ENCODE measurements around the gene HBS1L.

The HBS1L gene

GRCh38 chr6:134983823-134984222, 70.8 kb downstream of the HBS1L start:
- H3K27ac ChIP-seq (ENCODE audit: extremely low read depth, low read depth, low read length) = no peak overlapping the region
- POLR2A ChIA-PET = no interaction called here
- peaks cover 16 to 57% of the 10 kb centered on the region in 2 experiments for H3K36me3 ChIP-seq (ENCODE audit: control insufficient read depth in 2 of 2, insufficient read depth in 1 of 2, low read length in 2 of 2)
- no peak overlapping the region for H3K4me3 ChIP-seq (ENCODE audit: low read depth, low read length)
- CTCF ChIA-PET = no interaction called here
- H3K9me3 ChIP-seq (ENCODE audit: control insufficient read depth, insufficient read depth, low read depth, low read length) = no peaks in the 10 kb centered on the region
- TF ChIP-seq MZF1 (tag by site-specific recombination; IDR thresholded peaks at IDR 0.05; ENCODE audit: borderline replicate concordance) (no peak), ZNF518A (tag by site-specific recombination; conservative IDR thresholded peaks at IDR 0.05; ENCODE audit: low read depth) (no peak), ZNF660 (tag by site-specific recombination; IDR thresholded peaks at IDR 0.05) (no peak), ZNF169 (tag by site-specific recombination; IDR thresholded peaks at IDR 0.05) (no peak), ZNF791 (tag by site-specific recombination; IDR thresholded peaks at IDR 0.05) (no peak), ZNF157 (tag by site-specific recombination; IDR thresholded peaks at IDR 0.05) (no peak), ZNF184 (tag by site-specific recombination; IDR thresholded peaks at IDR 0.05) (no peak), ZNF112 (tag by site-specific recombination; IDR thresholded peaks at IDR 0.05) (no peak), ZNF600 (tag by site-specific recombination; IDR thresholded peaks at IDR 0.05) (no peak), ZBTB21 (tag by site-specific recombination; IDR thresholded peaks at IDR 0.05) (no peak), ZNF341 (tag by site-specific recombination; IDR thresholded peaks at IDR 0.05; ENCODE audit: low read depth) (no peak), ZNF280D (tag by site-specific recombination; IDR thresholded peaks at IDR 0.05) (no peak)
- no peaks in the 10 kb centered on the region for H3K4me1 ChIP-seq (ENCODE audit: control insufficient read depth, insufficient read depth, low read length)

- ChIA-PET POLR2A (no interaction called here), CTCF (no interaction called here)
- Histone ChIP-seq H3K9me3 (ENCODE audit: control insufficient read depth, insufficient read depth, low read depth, low read length) (no peaks in the 10 kb centered on the region), H3K4me1 (ENCODE audit: control insufficient read depth, insufficient read depth, low read length) (no peaks in the 10 kb centered on the region), H3K36me3 (ENCODE audit: control insufficient read depth in 2 of 2, insufficient read depth in 1 of 2, low read length in 2 of 2) (peaks cover 5 to 63% of the 10 kb centered on the region in 2 experiments; a peak in 2 of 3 replicates), H3K4me3 (ENCODE audit: low read depth, low read length) (no peak overlapping the region), H3K27ac (ENCODE audit: extremely low read depth, low read depth, low read length) (no peak overlapping the region)
- TF ChIP-seq ZNF391 (tag by site-specific recombination; IDR thresholded peaks at IDR 0.05; ENCODE audit: borderline replicate concordance, low read depth) (no peak), ZBTB49 (tag by site-specific recombination; IDR thresholded peaks at IDR 0.05; ENCODE audit: low read depth) (no peak), ZNF394 (tag by site-specific recombination; IDR thresholded peaks at IDR 0.05; ENCODE audit: borderline replicate concordance) (no peak), SCRT1 (tag by site-specific recombination; IDR thresholded peaks at IDR 0.05; ENCODE audit: borderline replicate concordance) (no peak), BCL6B (tag by site-specific recombination; IDR thresholded peaks at IDR 0.05) (no peak), HOXC10 (CRISPR knock-in tag; IDR thresholded peaks at IDR 0.05) (no peak), BCL11B (tag by site-specific recombination; IDR thresholded peaks at IDR 0.05; ENCODE audit: low read depth) (no peak)
Observed at GRCh38 chr6:134982161-134982560, 72.5 kb downstream of the HBS1L start.
